HG02840 (cell line): ENCODE results near the gene TRAPPC14.

Source experiments
- ATAC-seq: cut with Tn5 transposase; IDR thresholded peaks from one replicate; pipeline ENCODE4 v1.9.1; 2021; ENCODE audit warnings: mild to moderate bottlenecking, moderate library complexity, moderate number of reproducible peaks; ENCODE audit not compliant: unreplicated experiment, low FRiP score

The TRAPPC14 gene

GRCh38 chr7:100175296-100175935 lies 16.9 kb upstream of the TRAPPC14 start:
- ATAC-seq: no peak

- no peak for ATAC-seq
Measured at GRCh38 chr7:100174582-100174981, 16.1 kb upstream of the TRAPPC14 start.

GRCh38 chr7:100173806-100174495 lies 15.4 kb upstream of the TRAPPC14 start:
- no peak for ATAC-seq

GRCh38 chr7:100171840-100172239 lies 13.3 kb upstream of the TRAPPC14 start:
- no peak for ATAC-seq

GRCh38 chr7:100171087-100171681 lies 12.7 kb upstream of the TRAPPC14 start:
- ATAC-seq: no peak

- no peak for ATAC-seq
Measured at GRCh38 chr7:100170101-100170897, 11.8 kb upstream of the TRAPPC14 start.

- ATAC-seq: no peak
Measured at GRCh38 chr7:100169147-100169850, 10.8 kb upstream of the TRAPPC14 start.

GRCh38 chr7:100167912-100168323 lies 9.4 kb upstream of the TRAPPC14 start:
- ATAC-seq: no peak

- no peak for ATAC-seq
Measured at GRCh38 chr7:100166970-100167911, 8.7 kb upstream of the TRAPPC14 start.

GRCh38 chr7:100166317-100166940 lies 7.9 kb upstream of the TRAPPC14 start:
- ATAC-seq: no peak

- no peak for ATAC-seq
Measured at GRCh38 chr7:100163871-100164270, 5.3 kb upstream of the TRAPPC14 start.

GRCh38 chr7:100163006-100163531 lies 4.5 kb upstream of the TRAPPC14 start:
- ATAC-seq: no peak

GRCh38 chr7:100160067-100160466 lies 1.5 kb upstream of the TRAPPC14 start:
- no peak for ATAC-seq

GRCh38 chr7:100159099-100159623 lies 638 bp upstream of the TRAPPC14 start:
- ATAC-seq: no peak

GRCh38 chr7:100157334-100158228 lies 942 bp downstream of the TRAPPC14 start:
- no peak for ATAC-seq

GRCh38 chr7:100157069-100157333 lies 1.5 kb downstream of the TRAPPC14 start:
- ATAC-seq: no peak

GRCh38 chr7:100156331-100157068 lies 2.0 kb downstream of the TRAPPC14 start:
- ATAC-seq: no peak
